ENCODE results near the gene CLEC5A.
A peak's percentile ranks its signal among the peaks of the same experiment; 100 is the strongest.
"Not testable (repeated sequence)": the region's sequence is repeated elsewhere in the genome, so short reads cannot be mapped to it uniquely, and the experiment has no call there.

Gene CLEC5A

DNA sequence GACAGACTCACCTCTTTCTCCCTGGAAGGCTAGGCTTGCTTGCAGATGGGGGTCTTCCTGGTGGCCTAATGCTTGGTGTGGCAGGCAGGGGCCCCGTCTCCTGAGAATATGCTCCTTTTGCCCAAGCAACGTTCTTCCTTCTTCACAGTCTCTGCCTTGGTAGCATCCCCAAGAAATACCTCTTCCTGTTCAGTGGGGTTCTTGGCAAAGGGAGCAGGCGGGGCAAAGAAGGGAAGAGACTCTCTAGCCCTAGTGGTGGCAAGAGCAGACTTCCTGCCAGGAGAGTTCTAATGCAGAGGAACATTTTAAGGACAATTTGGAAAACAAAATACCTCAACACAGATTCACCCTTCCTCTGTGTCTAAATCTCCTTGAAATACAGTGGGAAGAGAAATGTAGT lies at the start of gene CLEC5A:
Gene CLEC5A (minus strand): TSS at position 179 of the 400 bp plus-strand sequence. CDS start 682 bp downstream, outside the sequence.
- DNase-seq = no peak

DNA sequence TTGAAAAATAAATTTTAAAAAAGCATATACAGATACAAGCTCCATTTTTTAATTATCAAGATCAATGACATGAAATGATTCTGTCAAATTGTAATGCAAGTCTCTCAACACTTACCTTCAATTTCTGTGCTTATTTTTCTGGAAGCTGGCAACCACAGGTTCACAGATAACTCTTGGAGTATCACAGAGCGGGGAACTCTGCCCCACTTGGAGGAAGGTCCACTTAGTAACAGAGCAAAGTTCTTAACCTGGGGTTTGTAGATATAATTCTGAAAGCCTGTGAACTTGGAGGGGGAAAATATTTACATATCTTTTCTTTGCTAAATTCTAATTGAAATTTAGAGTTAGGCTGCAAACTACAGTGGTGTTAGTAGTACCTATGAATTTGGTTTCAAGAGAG lies 46.6 kb upstream of the CLEC5A start:
- DNase-seq = no peak

DNA sequence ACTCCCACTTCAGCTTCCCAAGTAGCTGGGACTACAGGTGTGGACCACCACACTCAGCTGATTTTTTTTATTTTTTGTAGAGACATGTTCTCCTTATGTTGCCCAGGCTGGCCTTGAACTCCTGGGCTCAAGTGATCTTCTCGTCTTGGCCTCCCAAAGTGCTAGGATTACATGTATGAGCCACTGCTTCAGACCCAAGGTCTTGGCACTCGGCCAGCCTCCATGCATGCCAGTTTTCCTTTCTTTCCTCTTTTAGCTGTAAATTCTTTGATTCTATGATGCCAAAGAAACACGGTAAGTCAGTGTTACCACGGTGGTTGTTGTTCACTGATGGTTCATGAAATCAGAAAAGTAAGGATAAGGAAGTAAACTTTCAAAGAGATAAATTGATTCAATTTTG lies 45.9 kb upstream of the CLEC5A start:
- no peak for DNase-seq

- DNase-seq = no peak
These were observed 45.4 kb upstream of the CLEC5A start for GRCh38 chr7:141992156-141992555.

GRCh38 chr7:141991140-141991539 lies 44.4 kb upstream of the CLEC5A start:
- DNase-seq = no peak

DNA sequence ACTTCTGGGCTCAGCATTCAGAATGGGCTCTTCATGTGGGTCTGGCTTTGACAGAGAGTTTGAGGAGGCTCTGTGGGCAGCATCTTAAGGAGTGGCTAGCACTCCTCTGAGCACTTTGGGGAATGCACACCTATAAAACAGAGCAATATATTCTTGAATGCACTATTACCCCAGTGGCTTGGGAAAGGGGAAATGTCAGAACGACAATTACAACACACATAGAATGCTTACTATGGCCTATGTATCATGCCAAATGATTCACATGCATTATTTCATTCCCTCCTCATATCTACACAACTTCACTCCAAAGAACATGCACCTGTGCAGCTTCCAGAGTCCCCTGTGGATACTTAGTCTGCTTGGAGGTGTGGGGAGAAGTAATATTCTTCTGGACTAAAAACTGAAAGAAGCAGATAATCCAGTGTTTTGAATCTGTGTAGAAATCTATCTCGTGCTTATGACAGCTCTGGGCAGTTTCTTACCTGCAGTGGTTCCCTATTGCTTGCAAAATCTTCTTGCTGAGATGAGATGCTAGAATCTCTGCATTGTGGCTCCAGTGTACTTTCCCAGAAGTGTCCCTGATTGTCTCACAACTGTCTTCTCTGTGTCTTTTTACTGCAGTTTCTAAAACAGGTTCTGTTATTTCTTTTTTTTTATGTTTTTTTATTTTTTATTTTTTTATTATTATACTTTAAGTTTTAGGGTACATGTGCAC lies 43.4 kb upstream of the CLEC5A start:
- DNase-seq = no peak

- DNase-seq = not testable (repeated sequence)
These were observed 41.0 kb upstream of the CLEC5A start for GRCh38 chr7:141987803-141988202.

- no peak for DNase-seq
These were observed 40.1 kb upstream of the CLEC5A start for GRCh38 chr7:141986923-141987322.

DNA sequence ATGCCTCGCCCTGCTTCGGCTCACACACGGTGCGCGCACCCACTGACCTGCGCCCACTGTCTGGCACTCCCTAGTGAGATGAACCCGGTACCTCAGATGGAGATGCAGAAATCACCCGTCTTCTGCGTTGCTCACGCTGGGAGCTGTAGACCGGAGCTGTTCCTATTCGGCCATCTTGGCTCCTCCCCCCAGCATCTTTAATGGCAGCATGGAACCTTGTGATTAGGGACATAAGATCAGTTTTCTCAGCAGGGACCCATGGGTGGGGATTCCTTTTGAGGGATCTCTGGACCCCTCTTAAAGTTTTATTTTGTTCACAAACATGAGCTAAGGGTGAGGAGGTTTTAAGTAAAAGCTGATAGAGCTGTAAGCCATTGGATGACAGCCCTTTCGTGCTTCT lies 39.2 kb upstream of the CLEC5A start:
- DNase-seq = peak in 1 of 2 experiments; percentile 39

DNA sequence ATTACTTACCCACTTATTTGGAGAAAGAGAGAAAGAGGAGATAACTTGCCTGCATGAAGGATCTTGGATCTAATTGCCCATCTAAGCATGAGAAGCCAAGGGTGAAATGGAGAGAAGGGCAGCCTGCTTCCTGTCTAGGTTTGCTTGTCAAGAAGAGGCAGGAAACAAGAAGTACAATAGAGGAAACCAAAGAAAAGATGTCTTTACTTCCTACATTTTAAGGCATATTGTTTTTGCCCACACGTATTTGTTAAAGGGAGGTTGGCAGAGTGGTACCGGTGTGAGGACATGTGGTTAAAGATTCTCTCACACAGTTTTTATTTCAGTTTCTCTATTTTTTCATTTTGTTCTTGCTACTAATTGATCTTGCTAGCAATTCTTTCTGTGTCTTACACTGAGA lies 32.8 kb upstream of the CLEC5A start:
- DNase-seq = no peak

DNA sequence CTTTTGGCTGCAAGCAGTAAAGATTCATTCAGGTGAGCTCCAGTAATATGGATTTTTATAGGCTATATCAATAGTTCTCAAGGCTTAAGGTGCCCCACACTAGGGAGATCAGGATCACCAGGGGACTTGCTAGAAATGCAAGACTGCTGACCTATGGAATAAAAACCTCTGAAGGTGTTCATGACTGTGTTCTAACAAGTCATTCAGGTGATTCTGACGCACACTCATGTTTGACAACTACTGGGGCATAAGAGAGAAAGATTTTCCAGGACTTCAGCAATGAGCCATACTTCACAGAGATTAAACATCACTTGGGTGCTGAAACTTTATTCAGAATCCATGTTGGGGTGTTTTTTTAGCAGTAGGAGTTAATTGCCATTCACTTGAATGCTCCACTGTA lies 31.6 kb upstream of the CLEC5A start:
- DNase-seq = no peak

DNA sequence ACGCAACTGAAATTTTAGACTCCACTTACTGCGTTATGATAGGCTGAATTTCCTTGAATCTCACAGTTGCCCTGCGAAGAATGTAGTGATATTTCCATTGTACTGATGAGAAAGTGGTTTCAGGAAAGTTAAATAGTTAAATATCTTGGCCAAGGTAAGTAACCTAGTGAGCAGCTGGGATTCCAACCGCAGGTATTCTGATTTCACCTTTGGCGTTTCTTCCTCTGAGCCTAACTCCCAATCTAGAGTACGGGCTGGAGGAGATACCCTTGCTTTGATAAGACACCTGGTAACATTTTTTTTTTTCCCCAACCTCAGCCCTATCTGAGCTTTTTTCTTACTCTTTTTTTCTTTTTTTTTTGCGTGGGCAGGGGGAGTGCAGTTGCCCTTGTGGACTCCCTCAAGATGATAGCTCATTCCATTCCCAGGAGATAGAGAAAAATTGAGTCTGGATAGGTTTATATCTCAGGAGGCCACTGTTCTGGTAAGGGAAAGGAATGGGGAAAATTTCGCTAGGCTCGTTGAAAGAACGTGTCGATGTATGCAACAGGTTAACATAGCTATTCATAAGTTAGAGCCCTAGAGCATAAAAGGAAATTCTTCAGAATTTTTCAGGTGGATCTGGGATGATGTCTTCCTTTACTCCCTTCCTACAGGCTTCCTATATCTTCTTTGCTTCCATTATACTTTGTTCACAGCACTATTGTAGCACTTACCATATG lies 29.9 kb upstream of the CLEC5A start:
- peak in 1 of 2 experiments; percentile 61 for DNase-seq

- peak; percentile 75 to 94 for DNase-seq
These were observed 29.2 kb upstream of the CLEC5A start for GRCh38 chr7:141975806-141976523.

DNA sequence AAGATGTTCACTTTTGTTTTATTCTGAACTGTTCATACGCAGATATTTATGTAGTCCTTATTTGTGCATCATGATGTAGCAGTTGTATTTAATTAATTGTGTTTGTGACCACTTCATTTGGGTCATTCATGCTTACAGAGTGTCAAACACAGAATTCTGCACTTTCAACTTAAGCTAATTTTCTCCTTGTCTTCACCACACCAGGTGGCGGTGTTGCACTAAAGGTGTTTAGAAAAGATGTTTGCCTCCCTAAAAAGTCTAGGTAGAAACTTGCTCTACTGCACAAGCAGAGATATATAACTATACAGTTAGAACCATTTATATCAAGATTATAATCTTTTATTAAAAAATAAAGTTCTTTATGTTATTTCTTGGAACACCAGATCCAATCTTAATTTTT lies 28.1 kb upstream of the CLEC5A start:
- peak; percentile 41 to 73 for DNase-seq

DNA sequence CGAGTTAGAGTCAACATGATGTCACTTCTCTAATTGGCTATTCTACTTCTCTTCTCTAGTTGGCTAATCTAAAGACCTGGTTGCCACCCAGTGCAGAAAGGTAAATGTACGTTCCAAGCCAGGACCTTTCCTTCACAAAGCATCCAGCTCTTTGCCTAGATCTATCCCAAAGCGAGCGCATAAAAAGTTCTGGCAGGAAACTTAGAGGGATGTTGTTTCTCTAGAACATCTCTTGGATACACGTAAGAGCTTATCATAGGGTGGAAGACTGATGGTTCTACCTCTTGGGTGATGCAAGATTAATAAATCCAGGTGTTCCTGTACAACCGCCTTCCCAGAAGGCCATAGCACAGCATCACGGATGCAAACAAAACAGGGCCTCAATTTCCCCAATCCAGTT lies 26.9 kb upstream of the CLEC5A start, which contains the start of gene TAS2R38:
Gene TAS2R38 (minus strand): TSS at position 101 of the 400 bp plus-strand sequence. CDS start 84 bp downstream, at position 17.
- peak; percentile 10 to 22 for DNase-seq

DNA sequence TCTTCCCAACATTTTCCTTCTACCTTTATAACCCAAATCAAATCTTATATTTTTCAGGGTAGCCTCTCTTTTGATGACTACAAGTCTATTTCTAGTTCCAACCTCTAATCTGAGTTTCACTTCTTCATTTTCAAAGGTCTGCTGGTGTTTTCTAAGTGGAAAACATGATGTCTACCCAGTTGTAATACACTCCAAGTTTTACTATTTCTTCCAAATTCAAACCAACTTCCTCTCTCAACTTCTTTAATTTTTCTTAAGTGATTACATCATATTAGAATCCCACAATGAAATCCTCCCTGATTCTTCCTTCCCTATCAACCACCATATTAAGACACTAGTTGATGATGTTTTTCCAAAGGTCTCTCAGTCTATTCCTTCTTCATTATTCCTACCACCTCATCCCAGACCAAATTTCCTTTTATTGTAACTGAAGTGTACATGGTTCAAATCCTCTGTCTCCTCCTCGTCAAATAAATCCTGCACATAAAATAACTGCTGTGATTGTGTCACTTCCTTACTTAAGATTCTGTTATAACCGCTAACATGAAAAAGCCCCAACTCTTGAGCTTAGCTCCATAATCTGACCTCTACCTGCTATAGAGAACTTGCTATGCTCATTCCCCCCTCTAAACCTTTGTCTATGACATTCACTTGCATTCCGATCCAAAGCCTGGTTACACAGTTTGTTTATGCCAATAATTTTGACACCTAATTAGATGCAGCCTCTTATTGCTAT lies 14.1 kb upstream of the CLEC5A start:
- no peak for DNase-seq

- no peak for DNase-seq
These were observed 9.3 kb upstream of the CLEC5A start for GRCh38 chr7:141956084-141956483.

GRCh38 chr7:141954334-141954733 lies 7.6 kb upstream of the CLEC5A start:
- DNase-seq = no peak

DNA sequence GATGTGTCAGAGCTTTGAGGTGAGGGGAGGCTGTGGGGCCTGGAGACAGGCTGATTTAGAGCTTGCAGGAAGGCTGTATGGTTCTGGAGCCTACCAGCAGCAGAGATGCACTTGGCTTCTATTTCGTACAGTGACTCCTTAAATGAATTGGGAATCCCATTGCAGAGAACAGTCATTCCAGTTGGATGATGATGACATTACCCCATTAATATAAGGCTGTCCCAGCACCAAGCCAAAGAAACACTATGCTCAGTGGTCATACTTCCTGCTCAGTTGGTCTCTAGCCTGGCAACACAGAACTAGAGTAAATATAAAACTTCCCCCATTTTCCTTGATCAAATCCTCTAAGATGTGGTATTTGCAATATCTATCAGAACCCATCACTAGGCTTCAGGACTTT lies 5.7 kb upstream of the CLEC5A start:
- DNase-seq = no peak

DNA sequence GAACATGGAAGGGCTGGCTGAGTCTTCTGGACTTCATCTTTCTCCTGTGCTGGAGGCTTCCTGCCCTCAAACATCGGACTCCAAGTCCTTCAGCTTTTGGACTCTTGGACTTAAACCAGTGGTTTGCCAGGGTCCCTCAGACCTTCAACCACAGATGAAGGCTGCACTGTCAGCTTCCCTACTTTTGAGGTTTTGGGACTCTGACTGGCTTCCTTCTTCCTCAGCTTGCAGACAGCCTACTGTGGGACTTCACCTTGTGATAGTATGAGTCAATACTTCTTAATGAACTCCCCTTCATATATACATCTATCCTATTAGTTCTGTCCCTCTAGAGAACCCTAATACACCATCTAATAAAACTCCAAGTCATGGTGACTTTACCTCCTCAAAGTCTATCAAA lies 4.0 kb upstream of the CLEC5A start:
- DNase-seq = no peak

GRCh38 chr7:141949911-141950310 lies 3.1 kb upstream of the CLEC5A start:
- DNase-seq = no peak

- no peak for DNase-seq
These were observed 2.7 kb upstream of the CLEC5A start for GRCh38 chr7:141949451-141949850.

DNA sequence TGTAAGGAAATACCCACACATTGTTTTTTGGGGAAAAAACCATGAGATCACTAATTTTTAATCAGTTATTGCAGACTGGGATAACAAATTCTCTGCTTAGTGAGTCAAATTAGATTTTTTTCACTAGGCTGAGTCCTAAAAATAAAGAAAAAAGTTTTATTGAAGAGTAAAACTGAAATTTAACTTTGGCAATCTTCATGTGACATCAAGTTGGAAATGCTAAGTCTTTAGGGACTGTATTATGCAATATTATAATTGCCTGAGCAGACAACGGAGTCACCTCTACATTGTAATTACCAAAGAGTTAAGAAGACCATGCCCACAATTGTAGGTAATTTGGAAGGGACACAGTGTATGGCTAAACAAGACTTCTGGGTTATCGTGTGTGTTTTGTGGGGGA lies 2.2 kb upstream of the CLEC5A start:
- DNase-seq = no peak

Measured in NCI-H526 (cell line).